Heart left ventricle (tissue), 16 donors: ENCODE measurements around the gene ARHGEF28. TPM values are rescaled to one million over a fixed set of nuclear protein-coding genes. Genes with fewer than 3 reads are reported as not detected.

Experiments
- ATAC-seq, 4 donors: fragments of 200-7000 bp; cut with Tn5 transposase; one replicate each; pipeline ENCODE4 v1.9.1; 2020 to 2022; ENCODE audit warnings: moderate library complexity in 4 of 4, mild to moderate bottlenecking in 3 of 4, moderate number of reproducible peaks in 1 of 4
- DNase-seq, 5 donors: peaks; one replicate each; pipeline ENCODE4 v3.0.0-alpha.2; 2020
- H3K27ac ChIP-seq, 12 donors: fragments of 200-600 bp; sonication (generic) in 4 of 12; one replicate each; pipeline versions ENCODE4 v1.5.0 to v1.8.0; 2016 to 2022; ENCODE audit warnings: mild to moderate bottlenecking in 2 of 12
- H3K27me3 ChIP-seq, 9 donors: fragments of 200-600 bp; sonication (generic) in 2 of 9; one replicate each; pipeline versions ENCODE4 v1.5.1 to v1.8.0; 2016 to 2022; ENCODE audit warnings: mild to moderate bottlenecking in 3 of 9
- H3K36me3 ChIP-seq, 9 donors: fragments of 200-600 bp; sonication (generic) in 2 of 9; one replicate each; pipeline versions ENCODE4 v1.5.0 to v1.8.0; 2018 to 2022; ENCODE audit warnings: mild to moderate bottlenecking in 2 of 9
- H3K4me1 ChIP-seq, 12 donors: fragments of 200-600 bp; sonication (generic) in 4 of 12; one replicate each; pipeline versions ENCODE4 v1.5.0 to v1.8.0; 2016 to 2022; ENCODE audit warnings: mild to moderate bottlenecking in 3 of 12
- H3K4me3 ChIP-seq, 12 donors: fragments of 200-600 bp; sonication (generic) in 4 of 12; one replicate each; pipeline versions ENCODE4 v1.5.0 to v1.8.0; 2017 to 2022; ENCODE audit warnings: mild to moderate bottlenecking in 9 of 12, moderate library complexity in 4 of 12
- H3K9me3 ChIP-seq, 12 donors: fragments of 200-600 bp; sonication (generic) in 4 of 12; one replicate each; pipeline versions ENCODE4 v1.5.0 to v1.8.0; 2016 to 2022; ENCODE audit warnings: mild to moderate bottlenecking in 1 of 12
- POLR2A ChIP-seq, 2 donors: fragments of 450-650 bp; IDR thresholded peaks; one replicate each; pipeline ENCODE4 v1.6.1; 2017; ENCODE audit warnings: antibody characterized with exemption in 2 of 2, mild to moderate bottlenecking in 2 of 2, moderate library complexity in 2 of 2
- WGBS, 4 donors: extraction: QIAGEN DNeasy Blood & Tissue Kit in 2 of 4; methylation state at CpG; one replicate each; pipeline versions ENCODE4 v1.1.5 to v1.1.7; 2013 to 2018; 5-methylcytosine and 5-hydroxymethylcytosine counted together
- intact Hi-C, 10 donors: fragments of 100-400 bp; cut with DNase I; formaldehyde crosslinking; loops; one replicate each; pipeline versions ENCODE4 v1.11.1 to v1.14.2; 2022
- polyA plus RNA-seq, 2 donors: library from polyadenylated mRNA; stranded (reverse); fragments of 200-250 nt; gene quantifications; one replicate each; pipeline ENCODE4 v1.2.3, GENCODE V29; 2013
- total RNA-seq, 9 donors: library from RNA; depleted of rRNA in 2 of 9; stranded (reverse); fragments of >200 nt in 2 of 9; fragmentation: NEBNext Ultra II Directional in 3 of 9; extraction: Animal tissue kit (Norgen Biotek cat#: 25700) in 3 of 9; gene quantifications; one replicate each; pipeline versions ENCODE4 v1.1.0 to v1.2.4, GENCODE V29; 2016 to 2023
- TF ChIP-seq, protein P1 (sequence below), 12 donors: fragments of 200-600 bp; sonication (generic) in 4 of 12; IDR thresholded peaks; one replicate each; pipeline versions ENCODE4 v1.5.0 to v1.8.0; 2018 to 2022; ENCODE audit warnings: antibody characterized with exemption in 12 of 12, mild to moderate bottlenecking in 5 of 12
- donor health status: ischemic (EF 13 %, LVEDD 7.1; RV severe dilation, severe dysfunction).
- donor health status: healthy with polysubstance abuse.
- donor health status: DM: no; HTN: yes; CAD: no.
- donor health status: DM: no; HTN: no; CAD: no.
- donor health status: ischemic (EF 25% LVEDD 6.9; RV normal size, moderate dysfunction).
- donor health status: ischemic (EF 25% LVEDD 5.7; RV mildly dilated, moderate dysfunction).
- donor health status: healthy.
- donor health status: DM: yes; HTN: yes; CAD: no.
- donor health status: ischemic (EF 35%, LVEDD 5.7; RV mildly dilated, moderate dysfunction).
- donor health status: nonischemic (EF 11% LVEDD 7.7; RV severe dilation, severe dysfunction).
- donor health status: DM: yes; HTN: yes; CAD: no.
- donor health status: PGD.
- donor health status: ischemic (EF 29% LVEDD 5.4; RV normal size, mild dysfunction).
- donor health status: nonischemic (EF 23%, LVEDD 6.1; RV moderate dilation, normal function).

ARHGEF28 gene
- total and polyA plus RNA-seq, 11 donors, result 0.51 to 7.7 (median 1.7) TPM

GRCh38 chr5:73786043-73786831 lies 160.2 kb downstream of the ARHGEF28 start:
- peaks cover 0 to 14% (median 5%) of the 10 kb centered on the region in 12 donors for H3K4me1 ChIP-seq
- no peaks in the 10 kb centered on the region for H3K9me3 ChIP-seq
- no peaks in the 10 kb centered on the region for H3K36me3 ChIP-seq
- intact Hi-C loops, result loop anchor here in 1 of 10 donors (5.0 kb wide), 1 partner anchor 861 kb away; no protein-coding TSS in a partner anchor
- H3K27ac ChIP-seq, result no peak overlapping the region
- DNase-seq (no peak), ATAC-seq (no peak)
- no peak for TF ChIP-seq POLR2A (IDR thresholded peaks at IDR 0.05)
- TF ChIP-seq, protein P1, sequence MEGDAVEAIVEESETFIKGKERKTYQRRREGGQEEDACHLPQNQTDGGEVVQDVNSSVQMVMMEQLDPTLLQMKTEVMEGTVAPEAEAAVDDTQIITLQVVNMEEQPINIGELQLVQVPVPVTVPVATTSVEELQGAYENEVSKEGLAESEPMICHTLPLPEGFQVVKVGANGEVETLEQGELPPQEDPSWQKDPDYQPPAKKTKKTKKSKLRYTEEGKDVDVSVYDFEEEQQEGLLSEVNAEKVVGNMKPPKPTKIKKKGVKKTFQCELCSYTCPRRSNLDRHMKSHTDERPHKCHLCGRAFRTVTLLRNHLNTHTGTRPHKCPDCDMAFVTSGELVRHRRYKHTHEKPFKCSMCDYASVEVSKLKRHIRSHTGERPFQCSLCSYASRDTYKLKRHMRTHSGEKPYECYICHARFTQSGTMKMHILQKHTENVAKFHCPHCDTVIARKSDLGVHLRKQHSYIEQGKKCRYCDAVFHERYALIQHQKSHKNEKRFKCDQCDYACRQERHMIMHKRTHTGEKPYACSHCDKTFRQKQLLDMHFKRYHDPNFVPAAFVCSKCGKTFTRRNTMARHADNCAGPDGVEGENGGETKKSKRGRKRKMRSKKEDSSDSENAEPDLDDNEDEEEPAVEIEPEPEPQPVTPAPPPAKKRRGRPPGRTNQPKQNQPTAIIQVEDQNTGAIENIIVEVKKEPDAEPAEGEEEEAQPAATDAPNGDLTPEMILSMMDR (IDR thresholded peaks at IDR 0.05), result no peak
- H3K27me3 ChIP-seq, result no peaks in the 10 kb centered on the region
- H3K4me3 ChIP-seq, result no peak overlapping the region
- WGBS, 4 donors, result 91 to 94% (median 92%) methylated on average over 13 of the region's 13 CpGs

GRCh38 chr5:73789851-73790281 lies 163.9 kb downstream of the ARHGEF28 start:
- 36 to 69% (median 65%) methylated on average over 2 of the region's 2 CpGs for WGBS, 4 donors
- H3K27ac ChIP-seq, result no peak overlapping the region
- H3K27me3 ChIP-seq, result no peaks in the 10 kb centered on the region
- TF ChIP-seq, protein P1 (IDR thresholded peaks at IDR 0.05), result no peak
- TF ChIP-seq POLR2A (IDR thresholded peaks at IDR 0.05), result no peak
- DNase-seq (no peak), ATAC-seq (no peak)
- intact Hi-C loops, result loop anchor here in 8 of 10 donors (2.0 to 10.0 kb wide), 3 partner anchors 199 to 857 kb away; partner anchors contain the start of gene ENC1 (in 5 of the 8)
- H3K36me3 ChIP-seq, result no peaks in the 10 kb centered on the region
- H3K4me3 ChIP-seq, result no peak overlapping the region
- H3K4me1 ChIP-seq, result peaks cover 0 to 19% (median 4%) of the 10 kb centered on the region in 12 donors
- H3K9me3 ChIP-seq, result no peaks in the 10 kb centered on the region

GRCh38 chr5:73791389-73791788 lies 165.4 kb downstream of the ARHGEF28 start:
- H3K27ac ChIP-seq, result no peak overlapping the region
- ATAC-seq (no peak), DNase-seq (no peak)
- no peaks in the 10 kb centered on the region for H3K27me3 ChIP-seq
- H3K4me3 ChIP-seq, result no peak overlapping the region
- intact Hi-C loops, result loop anchor here in 7 of 10 donors (2.0 to 10.0 kb wide), 3 partner anchors 201 to 856 kb away; partner anchors contain the start of gene ENC1 (in 5 of the 7)
- TF ChIP-seq, protein P1 (IDR thresholded peaks at IDR 0.05), result no peak
- no peak for TF ChIP-seq POLR2A (IDR thresholded peaks at IDR 0.05)
- H3K4me1 ChIP-seq, result peaks cover 0 to 24% (median 8%) of the 10 kb centered on the region in 12 donors
- H3K9me3 ChIP-seq, result no peaks in the 10 kb centered on the region
- 80 to 91% (median 86%) methylated on average over 4 of the region's 4 CpGs for WGBS, 4 donors
- H3K36me3 ChIP-seq, result no peaks in the 10 kb centered on the region

GRCh38 chr5:73792687-73793320 lies 166.8 kb downstream of the ARHGEF28 start:
- Histone ChIP-seq H3K9me3 (no peaks in the 10 kb centered on the region), H3K4me3 (no peak overlapping the region), H3K27ac (no peak overlapping the region), H3K4me1 (peaks cover 0 to 28% (median 11%) of the 10 kb centered on the region in 12 donors), H3K36me3 (no peaks in the 10 kb centered on the region), H3K27me3 (no peaks in the 10 kb centered on the region)
- ATAC-seq (peak in 3 of 4 donors; percentile 78 to 89 (median 79)), DNase-seq (peak; percentile 48 to 71 (median 62))
- 3 to 9% (median 5%) methylated on average over 2 of the region's 2 CpGs for WGBS, 4 donors
- intact Hi-C loops, result loop anchor here (1.0 to 10.0 kb wide), 5 partner anchors 200 to 854 kb away; partner anchors contain the start of gene ENC1 (in 5 of the 10)
- TF ChIP-seq, protein P1 (IDR thresholded peaks at IDR 0.05), result peak; percentile 91 to 100 (median 97)
- no peak for TF ChIP-seq POLR2A (IDR thresholded peaks at IDR 0.05)
